ENCODE data around the gene SMKR1.
"Not testable (repeated sequence)": the region's sequence is repeated elsewhere in the genome, so short reads cannot be mapped to it uniquely, and the experiment has no call there.

The SMKR1 gene

DNA sequence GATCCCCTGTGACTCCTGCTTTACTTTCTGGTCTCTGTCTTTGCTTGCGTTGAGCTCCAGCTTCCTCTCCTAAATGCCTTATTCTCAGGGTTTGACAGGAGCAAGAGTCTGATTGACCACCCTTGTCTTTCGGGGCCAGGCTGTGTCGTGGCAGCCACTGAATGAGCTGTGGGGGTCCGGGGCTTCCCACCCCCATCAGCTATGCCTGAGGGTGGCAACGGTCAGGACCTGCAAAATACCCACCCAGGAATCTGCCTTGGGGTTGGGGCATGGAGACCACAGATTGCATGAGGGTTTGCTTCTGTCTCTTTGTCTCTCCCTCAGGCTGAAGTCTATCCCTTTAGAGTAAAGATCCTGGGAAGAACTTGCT lies 20.6 kb downstream of the SMKR1 start:
- DNase-seq (ENCODE audit: insufficient read length, low spot score) (no peak), FAIRE-seq (no peak)

DNA sequence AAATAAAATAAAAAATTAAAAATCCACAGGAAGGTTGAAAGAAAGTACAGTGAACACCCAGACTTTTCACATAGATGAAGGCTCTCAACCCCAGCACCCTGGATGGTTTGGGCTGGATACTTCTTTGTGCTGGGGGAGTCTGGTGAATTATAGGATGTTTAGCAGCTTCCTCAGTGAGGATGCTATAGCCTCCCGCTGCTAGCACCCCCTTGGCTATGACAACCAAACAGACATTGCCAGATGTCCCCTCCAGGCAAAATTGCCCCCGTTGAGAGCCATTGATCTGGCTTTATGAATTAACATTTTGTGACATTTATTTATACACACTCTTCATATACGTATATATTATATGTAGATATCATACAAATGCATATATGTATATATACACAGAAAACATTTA lies 21.6 kb downstream of the SMKR1 start:
- no peak for DNase-seq (ENCODE audit: insufficient read length, low spot score)
- FAIRE-seq = no peak

DNA sequence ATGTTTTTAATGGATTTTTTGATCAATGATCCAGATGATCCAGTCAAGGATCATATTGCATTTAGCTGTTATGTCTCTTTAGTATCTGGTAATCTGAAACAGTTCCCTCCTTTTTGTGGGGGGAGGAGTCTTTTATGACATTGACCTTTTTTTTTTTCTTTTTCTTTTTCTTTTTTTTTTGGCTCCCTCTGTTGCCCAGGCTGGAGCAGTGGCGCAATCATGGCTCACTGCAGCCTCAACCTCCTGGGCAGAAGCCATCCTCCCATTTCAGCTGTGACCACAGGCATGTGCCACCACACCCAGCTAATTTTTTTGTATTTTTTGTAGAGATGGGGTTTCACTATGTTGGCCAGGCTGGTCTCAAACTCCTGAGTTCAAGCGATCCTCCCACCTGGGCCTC lies 22.1 kb downstream of the SMKR1 start:
- not testable (repeated sequence) for FAIRE-seq; DNase-seq (ENCODE audit: insufficient read length, low spot score)

DNA sequence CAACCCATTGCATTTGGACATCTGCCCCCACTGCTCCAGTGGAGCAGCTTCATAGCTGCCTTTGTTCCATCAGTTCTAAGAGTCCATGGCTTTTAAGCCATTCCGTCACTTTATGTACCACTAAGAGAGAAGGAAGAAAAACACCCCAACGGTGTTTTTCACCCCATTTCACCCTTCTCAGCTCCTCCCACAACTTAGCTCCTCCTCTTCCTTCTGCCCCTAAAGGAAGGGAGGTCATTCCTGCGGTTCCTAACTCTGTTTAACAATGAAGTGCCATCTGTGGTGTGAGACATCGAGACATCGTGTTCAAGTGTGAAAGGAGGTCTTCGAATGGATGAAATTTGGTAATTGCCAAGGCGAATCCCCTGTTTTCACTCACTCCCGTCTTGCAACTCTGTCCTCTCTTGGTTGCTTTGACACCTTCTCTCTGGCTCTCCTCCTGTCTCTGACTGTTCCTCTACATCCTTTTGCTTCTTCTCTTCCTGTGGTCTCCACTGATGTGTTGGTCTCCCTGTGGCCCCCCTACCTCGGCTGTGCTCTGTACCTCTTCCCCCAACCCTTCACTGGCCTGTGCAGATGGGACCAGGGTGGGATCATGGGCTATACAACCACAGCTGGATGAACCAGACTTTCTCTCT lies 23.0 kb downstream of the SMKR1 start:
- no peak for DNase-seq (ENCODE audit: insufficient read length, low spot score)
- no peak for FAIRE-seq

DNA sequence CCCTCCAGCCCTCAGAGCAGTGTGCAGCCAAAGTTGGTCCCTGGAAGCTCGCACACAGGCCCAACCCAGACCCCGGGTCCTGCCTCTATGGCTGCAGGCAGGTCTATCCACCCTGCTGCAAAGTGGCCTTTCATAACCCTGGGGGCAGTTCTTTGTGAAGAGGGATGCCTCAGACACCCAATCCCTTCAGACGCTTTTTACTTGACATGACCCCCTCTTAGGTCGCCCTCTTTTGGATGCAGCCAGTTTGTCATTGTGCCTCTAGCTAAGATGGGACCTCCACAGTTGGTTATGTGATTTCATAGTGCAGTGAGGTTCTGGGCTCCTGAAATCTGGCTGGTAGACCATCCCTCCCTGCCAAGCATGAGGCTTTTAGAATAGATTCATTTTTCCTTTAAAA lies 27.3 kb downstream of the SMKR1 start:
- no peak for FAIRE-seq
- no peak for DNase-seq (ENCODE audit: insufficient read length, low spot score)

DNA sequence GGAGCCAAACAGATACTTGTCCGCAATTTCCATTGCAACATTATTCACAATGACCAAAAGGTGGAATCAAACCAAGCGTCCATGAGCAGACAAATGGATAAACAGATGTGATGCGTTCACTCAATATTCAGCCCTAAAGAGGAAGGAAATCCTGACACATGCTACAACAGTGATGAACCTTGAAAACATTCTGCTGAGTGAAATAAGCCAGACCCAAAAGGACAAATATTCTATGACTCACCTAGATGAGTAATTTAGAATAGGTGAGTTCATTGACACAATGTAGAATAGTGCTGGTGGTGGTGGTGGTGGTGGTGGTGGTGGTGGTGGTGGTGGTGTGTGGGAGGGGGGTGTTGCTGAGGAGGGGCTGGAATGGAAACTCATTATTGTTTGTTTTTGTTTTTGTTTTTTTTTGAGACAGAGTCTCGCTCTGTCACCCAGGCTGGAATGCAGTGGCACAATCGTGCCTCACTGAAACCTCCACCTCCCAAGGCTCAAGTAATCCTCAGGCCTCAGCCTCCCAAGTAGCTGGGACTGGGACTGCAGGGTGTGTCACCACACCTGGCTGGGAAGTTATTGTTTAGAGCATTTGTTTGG lies 28.6 kb downstream of the SMKR1 start:
- FAIRE-seq = no peak
- no peak for DNase-seq (ENCODE audit: insufficient read length, low spot score)

DNA sequence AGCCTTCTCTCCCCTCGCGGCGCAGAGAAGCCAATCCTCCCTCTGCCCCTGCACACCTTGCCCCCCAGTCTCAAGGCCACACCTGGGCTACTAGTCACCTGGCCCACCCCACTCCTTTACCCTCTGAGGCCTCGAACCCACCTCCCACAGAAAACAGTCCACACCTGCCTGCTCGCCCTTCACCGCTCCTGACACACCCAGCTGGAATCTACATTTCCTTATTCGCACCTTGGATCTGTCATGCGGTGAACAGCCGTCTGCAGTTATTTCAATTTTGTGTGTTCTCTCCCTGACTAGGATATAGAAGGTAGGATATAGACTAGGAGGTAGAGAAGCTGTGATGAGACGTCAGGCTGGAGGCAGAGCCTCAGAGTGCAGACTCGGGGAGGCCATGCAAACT lies 29.4 kb downstream of the SMKR1 start:
- no peak for DNase-seq (ENCODE audit: insufficient read length, low spot score)
- no peak for FAIRE-seq

DNA sequence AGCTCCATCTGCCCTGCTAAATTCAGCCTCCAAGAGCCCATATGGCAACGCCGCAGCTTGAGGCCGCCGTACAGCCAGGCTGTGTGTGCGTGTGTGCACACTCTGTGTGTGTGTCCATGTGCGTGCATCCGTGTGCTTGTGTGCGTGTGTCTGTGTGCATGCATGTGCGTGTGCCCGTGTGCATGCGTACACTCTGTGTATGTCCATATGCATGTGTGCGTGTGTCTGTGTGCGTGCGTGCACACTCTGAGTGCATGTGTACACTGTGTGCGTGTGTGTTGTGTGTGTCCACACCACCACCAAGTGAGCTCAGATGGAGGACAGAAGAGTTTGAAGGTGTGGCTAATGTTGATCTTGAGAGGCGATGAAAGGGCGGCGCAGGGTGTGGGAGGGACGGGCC lies 30.0 kb downstream of the SMKR1 start:
- DNase-seq (ENCODE audit: insufficient read length, low spot score) = no peak
- FAIRE-seq = no peak

DNA sequence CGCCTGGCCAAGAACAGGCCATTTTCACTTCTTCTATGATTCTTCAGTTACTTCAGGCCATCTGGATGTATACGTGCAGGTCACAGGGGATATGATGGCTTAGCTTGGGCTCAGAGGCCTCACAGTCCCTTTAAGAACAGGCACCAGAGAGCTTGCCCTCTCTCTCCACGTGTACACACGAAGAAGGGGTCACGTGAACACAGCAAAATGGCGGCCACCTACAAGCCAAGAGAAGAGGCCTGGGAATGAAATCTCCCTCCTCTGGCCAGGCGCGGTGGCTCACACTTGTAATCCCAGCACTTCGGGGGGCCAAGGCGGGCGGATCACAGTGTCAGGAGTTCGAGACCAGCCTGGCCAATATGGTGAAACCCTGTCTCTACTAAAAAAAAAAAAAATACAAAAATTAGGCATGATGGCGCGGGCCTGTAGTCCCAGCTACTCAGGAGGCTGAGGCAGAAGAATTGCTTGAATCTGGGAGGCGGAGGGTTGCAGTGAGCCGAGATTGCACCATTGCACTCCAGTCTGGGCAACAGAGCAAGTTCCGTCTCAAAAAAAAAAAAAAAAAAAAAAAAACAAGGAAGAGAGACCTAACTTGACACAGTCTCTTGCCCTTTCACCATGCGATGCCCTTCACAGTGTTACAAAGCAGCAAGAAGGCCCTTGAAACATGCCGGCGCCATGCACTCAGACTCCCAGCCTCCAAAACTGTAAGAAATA lies 32.4 kb downstream of the SMKR1 start:
- DNase-seq (ENCODE audit: insufficient read length, low spot score); FAIRE-seq: not testable (repeated sequence)

DNA sequence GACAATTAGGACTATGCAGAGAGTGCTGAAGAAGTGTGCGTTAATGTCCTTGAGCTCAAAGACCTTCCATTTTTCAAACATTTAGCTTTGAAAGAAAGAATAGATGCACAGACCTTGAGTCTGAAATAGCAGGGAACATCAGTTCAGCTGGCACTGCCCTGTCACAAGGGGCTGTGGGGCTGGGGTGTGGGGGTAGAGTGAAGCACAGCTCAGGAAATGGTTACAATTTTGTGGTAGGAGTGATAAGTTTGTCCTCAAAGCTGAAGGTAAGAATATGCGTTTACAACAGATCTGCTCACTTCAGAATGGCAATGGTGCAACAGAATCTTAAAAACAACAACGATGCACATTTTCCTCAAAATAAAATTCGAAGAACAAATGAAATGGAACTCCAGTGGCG lies 33.6 kb downstream of the SMKR1 start:
- FAIRE-seq = no peak
- DNase-seq (ENCODE audit: insufficient read length, low spot score) = no peak

DNA sequence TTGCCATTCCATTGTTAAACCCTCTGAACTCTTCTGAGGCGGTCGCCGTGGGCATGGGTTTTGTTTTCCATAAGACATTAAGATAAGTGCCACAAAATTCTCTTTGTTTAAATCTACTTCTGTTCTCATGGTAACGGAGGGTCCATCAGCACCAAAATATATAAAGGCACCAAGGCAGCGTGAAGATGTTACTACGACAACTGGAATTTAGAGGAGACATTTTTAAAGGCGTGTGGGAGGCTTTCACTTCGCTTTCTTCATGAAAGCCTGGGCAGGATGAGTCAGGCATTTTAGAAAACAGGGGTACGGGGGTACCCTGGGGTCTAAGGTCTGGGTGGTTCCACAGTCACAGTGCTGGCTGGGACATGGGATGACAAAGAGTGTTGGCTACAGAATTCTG lies 34.0 kb downstream of the SMKR1 start:
- no peak for FAIRE-seq
- no peak for DNase-seq (ENCODE audit: insufficient read length, low spot score)

DNA sequence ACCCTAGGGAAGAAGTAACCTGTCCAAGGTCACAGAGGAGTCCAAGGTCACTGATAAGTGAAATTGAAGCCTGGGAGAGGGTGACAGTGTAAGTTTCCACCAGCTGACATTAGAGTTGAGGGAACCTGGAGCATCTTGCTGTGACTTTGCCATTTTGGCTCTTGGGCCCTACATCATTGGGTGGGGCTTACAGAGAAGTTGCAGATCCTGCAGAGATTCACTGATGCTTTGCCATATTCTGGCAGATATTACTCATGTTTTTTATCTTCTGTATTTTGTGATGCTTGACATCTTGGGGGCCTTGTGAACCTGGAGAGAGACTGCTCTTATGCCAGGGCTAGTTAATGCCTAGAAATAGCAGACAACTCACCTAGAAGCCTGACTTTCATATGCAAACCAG lies 36.5 kb downstream of the SMKR1 start:
- FAIRE-seq (no peak), DNase-seq (ENCODE audit: insufficient read length, low spot score) (no peak)

DNA sequence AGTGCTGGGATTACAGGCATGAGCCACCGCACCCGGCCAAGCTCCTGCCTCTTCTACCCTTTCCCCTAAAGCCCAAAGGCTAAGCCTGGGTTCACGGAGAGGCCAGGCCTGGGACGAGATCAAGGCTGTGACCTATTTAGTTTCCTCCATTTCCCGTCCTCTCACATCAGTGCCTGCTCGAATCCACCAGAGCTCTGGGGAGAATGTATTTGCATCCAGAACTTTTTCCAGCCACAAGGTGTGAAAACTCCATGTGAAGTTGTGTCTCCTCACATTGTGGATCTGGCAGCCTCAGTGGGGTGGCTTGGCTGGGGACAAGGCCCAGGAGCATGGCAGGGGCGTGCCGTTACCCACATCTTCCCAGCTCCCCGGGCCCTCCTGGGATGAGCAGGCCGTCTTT lies 38.0 kb downstream of the SMKR1 start:
- FAIRE-seq (no peak), DNase-seq (ENCODE audit: insufficient read length, low spot score) (no peak)

DNA sequence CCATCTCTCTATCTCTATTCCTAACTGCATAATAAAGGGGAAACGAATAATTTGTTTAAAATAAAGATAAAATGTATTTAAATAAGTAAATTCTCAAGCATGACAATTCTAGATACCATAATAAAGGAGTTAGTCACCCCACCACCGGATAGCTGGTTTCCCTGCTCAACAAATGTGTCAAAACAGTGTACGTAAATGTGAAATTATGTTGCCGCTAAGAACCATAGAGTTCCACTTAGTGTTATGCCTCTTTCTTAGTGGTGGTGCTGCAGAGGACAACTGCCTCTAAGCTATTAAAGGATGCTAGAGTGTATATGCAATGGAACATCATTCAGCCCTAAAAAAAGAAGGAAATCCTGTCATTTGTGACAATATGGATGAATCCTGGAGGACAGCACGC lies 42.4 kb downstream of the SMKR1 start:
- FAIRE-seq = no peak
- DNase-seq (ENCODE audit: insufficient read length, low spot score) = no peak

DNA sequence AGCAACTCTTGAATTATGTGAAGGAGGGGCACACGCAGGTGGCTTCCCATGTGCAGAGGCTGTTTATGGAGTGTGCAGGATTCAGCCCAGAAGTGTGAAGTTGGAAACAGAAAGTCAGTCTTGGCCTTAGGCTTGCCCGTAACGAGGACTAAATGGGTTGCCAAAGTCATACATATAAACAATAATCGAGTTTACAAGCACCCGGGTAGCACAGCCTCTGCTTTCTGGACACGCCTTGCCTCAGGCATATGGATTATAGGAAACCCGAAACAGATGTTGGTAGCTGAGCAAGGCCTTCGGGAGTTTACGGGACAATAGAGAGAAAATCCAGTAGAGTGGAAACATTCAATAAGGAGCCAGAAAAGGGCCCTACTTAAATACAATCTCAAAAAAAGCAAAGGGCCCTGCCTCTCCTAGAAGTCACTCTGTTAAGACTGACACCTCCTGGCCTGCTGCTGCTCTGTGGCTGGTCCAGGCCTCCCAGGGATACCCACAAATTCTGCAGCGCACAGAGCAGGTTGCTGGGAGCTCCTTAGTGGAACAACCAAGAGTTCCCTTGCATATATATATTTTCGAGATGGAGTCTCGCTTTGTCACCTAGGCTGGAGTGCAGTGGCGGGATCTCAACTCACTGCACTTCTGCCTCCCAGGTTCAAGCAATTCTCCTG lies 48.5 kb downstream of the SMKR1 start:
- no peak for FAIRE-seq
- no peak for DNase-seq (ENCODE audit: insufficient read length, low spot score)

DNA sequence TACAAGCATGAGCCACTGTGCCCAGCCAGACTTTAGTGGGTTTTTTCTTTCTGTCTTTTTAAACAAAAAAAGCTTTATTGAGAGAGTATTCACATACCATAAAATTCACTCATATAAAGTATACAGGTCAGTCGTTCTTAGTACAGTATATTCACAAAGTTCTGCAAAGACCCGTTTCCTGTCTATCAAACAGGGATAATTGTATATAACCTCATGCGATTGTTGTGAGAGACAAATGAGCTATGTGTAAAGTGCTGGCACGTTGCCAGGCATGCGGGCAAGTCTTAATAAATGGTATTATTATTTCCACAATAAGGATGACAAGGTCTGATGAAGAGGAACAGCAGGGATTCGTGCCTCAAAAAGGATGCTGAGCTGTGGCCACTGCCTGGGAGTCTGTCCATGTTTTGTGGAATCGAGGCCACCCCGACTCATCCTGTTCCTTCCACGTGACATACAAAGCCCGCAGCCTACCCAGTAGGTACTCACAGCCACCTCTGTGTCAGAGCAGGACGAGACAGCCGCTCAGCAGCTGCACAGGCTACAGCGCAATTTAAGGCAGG lies 51.6 kb downstream of the SMKR1 start:
- no peak for DNase-seq (ENCODE audit: insufficient read length, low spot score)
- no peak for FAIRE-seq

DNA sequence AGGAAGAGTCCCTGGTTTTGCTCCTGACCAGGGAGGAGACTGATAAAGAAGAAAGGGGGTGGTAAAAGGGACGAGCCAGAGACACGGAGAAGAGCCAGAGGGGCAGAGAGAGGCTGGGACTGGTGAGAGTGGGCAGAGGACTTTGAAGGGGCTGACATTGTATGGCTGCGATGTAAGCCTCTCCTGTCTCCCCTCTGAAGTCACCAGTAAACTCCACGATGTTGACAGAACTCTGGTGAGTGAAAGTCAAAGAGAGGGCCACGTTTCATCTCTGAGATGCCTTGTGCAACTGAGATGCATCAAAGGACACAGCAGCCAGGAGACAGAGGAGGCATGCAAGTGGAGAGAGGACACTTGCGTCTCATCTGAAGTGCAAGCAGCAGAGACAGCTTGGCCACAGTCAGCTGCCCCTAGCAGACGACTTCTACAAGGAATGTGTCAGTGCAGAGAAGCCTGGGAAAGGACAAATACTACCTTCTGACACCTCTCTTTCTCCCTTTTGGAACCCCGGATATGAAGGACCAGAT lies 54.3 kb downstream of the SMKR1 start:
- FAIRE-seq = no peak
- no peak for DNase-seq (ENCODE audit: insufficient read length, low spot score)

DNA sequence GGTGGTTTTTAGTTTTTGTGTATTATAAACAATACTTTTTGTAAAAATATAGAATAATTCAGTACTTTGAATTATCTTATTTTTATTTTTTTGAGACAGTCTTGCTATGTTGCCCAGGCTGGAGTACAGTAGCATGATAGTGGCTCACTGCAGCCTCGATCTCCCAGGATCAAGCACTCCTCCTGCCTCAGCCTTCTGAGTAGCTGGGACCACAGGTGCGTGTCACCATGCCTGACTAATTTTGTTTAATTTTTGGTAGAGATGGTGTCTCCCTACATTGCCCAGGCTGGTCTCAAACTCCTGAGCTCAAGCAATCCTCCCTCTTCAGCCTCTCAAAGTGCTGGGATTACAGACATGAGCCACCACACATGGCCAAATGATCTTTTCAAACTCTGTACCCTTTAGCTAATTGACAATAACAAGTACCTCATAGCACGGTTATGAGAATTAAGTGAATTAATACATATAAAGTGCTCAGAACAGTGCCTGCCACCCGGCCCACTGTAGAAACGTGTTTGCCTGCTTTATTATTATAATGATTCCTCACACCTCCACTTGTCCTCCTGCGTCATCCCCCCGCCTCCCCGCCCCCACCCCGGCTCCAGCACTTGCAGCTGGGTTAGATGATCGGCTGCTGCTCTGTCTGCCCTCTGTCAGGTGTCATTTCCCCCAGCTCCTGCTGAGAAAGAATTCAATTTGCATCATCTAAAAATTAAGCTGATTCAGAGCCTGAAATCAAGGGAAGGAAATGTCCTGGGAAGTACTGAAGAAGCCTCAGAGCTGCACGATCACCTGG lies 55.6 kb downstream of the SMKR1 start:
- FAIRE-seq = no peak
- no peak for DNase-seq (ENCODE audit: insufficient read length, low spot score)

DNA sequence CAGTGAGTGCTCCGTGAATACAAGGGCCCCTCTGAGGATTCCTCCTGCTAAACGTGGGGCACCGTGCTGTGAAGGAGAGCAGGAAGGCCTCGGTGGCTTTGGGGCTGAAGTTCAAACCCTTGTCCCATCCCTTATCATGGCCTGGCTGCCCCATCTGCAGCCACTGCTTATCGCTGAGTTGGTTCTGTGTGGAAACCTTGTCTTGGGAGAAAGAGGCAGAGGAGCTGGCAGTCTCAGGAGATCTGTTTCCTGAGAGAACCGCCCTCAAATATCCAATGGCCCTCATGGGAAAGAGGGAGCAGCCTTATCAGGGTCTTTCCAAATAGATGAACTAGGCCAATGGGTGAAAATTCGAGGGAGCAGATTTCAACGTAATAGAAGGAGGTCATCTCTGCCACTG lies 57.2 kb downstream of the SMKR1 start:
- FAIRE-seq (no peak), DNase-seq (ENCODE audit: insufficient read length, low spot score) (no peak)

DNA sequence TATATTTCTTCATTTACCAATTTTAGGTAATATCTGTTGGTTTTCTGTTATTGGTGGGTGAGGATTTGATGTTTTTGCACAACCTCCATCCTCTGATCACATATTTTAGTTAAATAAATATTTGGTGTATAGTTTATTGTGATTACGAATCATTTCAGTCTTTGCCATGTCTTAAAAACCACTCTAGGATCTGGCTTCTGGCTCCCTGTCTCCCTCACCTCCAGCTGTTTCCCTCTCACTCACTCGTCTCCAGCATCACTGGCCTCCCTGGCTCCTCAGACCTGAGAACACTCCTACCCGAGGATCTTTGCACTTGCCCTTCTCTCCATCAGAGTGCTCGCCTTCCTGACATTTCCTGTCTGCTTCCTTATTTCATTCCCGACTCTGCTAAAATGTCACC lies 58.5 kb downstream of the SMKR1 start:
- FAIRE-seq (no peak), DNase-seq (ENCODE audit: insufficient read length, low spot score) (no peak)

Measured in GM19239 (cell line).